Medulla oblongata (tissue), 1 donor: ENCODE results near the gene C1orf53.

Source experiments
- DNase-seq: peaks from one replicate; pipeline ENCODE4 v3.0.0-alpha.2; 2015; ENCODE audit errors: extremely low spot score

Gene C1orf53

DNA sequence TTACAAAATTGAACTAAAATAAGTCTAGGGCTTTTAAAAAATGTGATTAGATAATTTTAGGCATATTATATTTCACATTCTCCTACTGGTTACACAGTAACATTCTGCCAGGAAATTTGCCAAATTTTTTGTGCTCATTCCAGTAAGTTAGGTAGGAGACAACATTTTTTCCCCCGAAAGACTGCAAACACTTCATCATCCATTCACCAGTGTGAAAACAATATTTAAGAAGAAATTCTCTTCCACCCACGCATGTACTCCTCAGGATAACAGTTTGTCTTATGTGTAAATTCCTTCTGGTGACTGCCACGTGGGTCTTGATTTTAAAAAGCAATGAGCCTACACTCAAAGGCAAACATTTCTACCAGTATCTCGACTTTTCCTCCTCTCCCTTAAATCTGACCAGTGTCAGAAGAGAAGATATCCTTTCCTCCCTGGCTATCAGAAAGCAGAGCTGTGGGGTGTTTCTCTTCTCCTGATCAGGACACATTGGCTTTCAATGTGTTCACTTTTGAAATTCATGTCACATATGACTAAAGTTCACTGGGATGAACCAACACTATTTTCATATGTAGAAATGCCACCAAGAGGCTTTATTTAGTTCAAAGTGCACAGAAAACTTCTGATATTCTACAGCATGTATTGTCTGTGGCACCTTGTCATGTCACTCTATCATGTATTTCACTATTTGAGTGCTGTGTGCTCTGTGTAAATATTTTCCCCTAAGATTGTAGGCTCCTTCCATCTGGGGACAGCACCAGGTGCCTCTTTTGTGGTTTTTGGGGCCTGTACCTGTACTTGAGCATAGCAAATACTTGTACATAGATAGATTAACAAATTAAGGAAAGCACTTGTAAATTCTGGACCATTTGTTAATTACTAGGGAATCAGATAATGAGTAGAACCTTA, 53.3 kb downstream of the C1orf53 start:
- DNase-seq = no peak
